Globus pallidus (tissue), 1 donor: ENCODE measurements around the gene TRAM2.

Experiments
- DNase-seq: peaks from one replicate; pipeline ENCODE4 v3.0.0-alpha.2; 2015; ENCODE audit warnings: low spot score

The TRAM2 gene

GRCh38 chr6:52577022-52577777, at the start of gene TRAM2:
TSS of gene TRAM2 (minus strand) at chr6:52577060. CDS start at chr6:52576915, 145 bp downstream.
- DNase-seq, result peak; percentile 78

- DNase-seq, result no peak
These were observed 46.0 kb upstream of the TRAM2 start for GRCh38 chr6:52622810-52623209.

GRCh38 chr6:52621631-52622030, 44.8 kb upstream of the TRAM2 start:
- DNase-seq, result no peak

GRCh38 chr6:52620906-52621190, 44.0 kb upstream of the TRAM2 start:
- no peak for DNase-seq

DNA sequence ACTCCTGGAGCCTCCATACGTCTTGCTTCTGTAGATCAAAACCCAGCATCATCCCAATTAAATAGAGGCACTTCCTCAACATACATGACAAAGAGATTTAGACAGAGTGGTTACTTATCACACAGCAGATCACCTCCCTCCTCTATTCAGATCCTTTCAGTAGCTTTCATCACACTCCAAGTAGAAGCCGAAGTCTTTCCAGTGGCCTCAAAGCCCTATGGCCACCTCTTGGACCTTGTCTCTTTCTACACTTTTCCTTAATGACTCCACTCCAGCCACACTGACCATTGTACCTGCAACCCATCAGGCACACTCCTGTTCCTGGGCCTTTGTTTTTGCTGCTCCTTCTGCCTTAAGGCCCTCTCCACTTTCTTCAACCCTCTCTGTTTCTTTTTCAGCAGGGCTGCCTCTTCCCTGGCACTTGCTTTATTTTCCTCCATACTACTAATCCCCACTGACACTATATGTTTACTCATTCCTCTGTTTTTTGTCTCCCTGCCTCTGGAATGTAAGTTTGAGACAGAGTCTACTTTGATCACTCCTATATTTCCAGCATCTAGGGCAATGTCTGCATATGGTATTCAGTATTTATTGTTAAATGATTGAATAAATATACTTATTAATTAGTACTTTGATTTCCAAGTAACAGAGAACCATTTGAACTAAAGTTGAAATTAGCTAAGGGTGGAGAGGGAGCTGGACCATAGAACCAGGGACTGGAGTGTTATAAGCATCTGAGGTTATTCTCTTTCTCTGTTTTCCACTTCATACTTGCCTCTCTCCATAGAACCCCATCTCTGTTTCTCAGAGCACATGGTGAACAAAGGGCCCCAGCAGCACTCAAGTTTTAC, 43.4 kb upstream of the TRAM2 start:
- DNase-seq, result no peak

DNA sequence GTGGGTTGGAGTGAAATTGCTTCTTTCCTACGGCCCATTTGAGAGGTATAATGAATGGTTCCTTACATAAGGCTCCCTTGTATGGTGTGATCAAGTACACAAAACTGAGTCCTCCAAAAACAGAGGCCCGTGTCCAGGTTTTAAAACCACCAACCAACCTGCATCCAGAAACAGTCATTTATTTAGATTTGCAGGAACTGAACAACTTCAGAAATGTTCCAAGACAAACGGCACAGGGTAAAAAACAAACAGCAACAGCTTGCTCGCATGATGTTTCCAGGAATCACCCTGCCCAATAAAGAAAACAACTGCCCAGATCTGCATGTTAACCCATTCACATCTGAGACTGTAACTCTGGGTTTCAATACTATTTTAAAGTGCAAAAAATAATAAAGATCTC, 40.2 kb upstream of the TRAM2 start:
- DNase-seq, result no peak

DNA sequence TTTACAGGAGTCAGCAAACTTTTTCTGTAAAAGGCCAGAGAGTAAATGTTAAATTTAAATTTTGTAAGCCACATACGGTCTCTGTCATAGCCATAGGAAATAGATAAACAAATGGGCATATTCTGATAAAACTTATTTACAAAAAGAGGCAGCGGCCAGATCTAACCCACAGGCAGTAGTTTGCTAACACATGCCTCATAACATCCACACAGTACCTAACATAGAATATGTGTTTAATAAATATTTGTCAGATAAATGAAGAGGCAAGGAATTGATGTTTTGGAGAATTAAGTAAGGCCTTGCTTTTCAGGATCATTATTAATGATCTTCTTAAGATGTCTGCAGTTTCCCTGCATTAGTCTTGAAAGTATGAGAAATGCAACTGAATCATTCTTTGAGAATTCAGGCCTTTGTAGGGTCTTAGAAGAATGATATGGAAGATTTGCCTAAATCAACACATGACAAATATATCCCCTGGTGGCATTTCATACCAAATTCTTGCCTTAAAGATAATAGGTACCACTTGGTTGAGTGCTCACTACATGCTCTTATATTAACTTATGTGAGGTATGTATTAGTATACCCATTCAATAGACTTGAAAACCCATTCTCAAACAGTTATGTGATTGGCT, 39.3 kb upstream of the TRAM2 start:
- no peak for DNase-seq

DNA sequence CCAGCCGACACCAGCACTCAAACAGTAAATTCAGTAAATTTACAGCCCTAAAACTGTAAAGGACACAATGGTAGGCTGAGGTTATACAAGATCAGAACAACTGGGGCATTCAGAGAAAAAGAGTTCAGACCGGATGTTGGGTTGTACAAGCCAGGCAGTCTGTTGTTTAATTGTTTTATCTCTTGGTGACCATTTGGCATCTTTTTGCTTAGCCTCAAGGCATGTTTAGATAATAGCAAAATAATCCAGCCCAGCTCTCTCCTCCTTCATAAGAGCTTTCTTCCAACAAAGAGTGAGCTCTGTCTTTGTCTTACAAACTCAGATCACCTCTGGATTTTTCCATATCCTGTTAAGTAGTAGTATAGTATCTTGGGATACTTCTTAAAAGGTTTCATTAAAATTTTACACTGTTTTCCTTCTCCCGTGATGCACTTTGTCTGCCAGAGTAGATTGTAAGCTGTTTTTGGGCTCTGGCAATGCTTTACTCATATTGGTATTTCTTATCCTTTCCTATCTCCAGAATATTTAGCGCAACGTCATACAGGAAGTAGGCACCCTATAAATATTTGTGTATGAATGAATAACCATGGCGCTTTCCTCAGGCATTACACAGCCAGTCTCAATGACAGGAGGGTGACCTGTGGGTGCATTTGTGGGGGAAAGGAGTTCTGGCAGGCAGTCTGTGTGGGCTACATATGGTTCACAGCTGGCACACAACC, 35.6 kb upstream of the TRAM2 start:
- DNase-seq, result no peak

GRCh38 chr6:52611833-52612232, 35.0 kb upstream of the TRAM2 start:
- no peak for DNase-seq

GRCh38 chr6:52610745-52611355, 34.0 kb upstream of the TRAM2 start:
- no peak for DNase-seq

DNA sequence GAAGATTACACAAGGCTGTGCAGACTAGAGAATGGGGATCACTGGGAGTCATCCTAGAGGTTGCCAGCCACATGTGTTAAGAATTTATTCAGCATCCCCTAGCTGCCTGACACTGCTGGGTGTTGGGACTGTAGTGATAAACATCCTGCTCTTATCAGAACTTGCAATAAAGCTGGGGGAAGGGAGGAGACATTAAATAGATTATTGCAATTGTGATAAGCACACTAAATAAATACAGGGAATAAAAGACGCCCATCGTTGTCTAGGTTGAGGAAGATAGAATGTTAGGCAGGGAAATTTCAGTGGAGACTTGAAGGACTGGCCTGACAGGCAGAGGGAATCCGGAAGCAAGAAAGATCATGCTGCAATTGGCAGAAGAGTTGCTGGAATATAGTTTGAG, 33.2 kb upstream of the TRAM2 start:
- no peak for DNase-seq

DNA sequence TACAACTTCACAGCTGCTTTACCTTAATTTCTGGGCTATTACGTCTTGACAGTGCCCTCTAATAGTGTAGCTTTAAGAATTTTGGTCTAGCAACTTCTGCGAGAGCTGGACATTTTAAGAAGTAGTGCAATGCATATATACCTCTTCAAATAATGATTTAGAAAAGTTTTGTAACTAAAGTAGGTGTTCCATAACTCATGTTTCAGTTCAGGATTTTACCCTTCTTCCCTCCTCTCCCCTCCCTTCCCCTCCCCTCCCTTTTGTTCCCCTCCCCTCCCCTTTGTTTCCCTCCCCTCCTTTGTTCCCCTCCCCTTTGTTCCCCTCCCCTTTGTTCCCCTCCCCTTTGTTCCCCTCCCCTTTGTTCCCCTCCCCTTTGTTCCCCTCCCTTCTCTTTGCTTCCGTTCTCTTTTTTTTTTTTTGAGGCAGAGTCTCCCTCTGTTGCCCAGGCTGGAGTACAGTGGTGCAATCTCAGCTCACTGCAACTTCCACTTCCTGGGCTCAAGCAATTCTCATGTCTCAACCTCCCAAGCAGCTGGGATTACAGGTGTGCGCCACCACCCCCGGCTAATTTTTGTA, 28.8 kb upstream of the TRAM2 start:
- DNase-seq, result no peak

GRCh38 chr6:52603000-52603795, 26.3 kb upstream of the TRAM2 start:
- DNase-seq, result no peak

DNA sequence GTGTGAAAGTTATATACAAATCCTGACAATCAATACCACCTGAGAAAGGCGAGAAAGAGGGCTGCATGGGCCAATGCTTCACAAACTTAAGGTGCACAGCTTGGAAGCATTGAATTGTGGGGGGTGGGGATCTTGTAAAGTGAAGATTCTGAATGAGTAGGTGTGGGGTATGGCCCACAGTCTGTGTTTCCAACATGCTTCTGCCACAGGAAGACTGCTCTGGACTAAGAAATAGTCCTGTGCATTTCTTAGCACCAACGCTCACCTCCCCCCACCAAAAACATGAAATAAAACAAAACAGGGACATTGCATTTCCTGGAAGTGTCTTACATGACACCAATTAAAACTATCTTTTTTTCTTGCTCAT, 21.9 kb upstream of the TRAM2 start:
- DNase-seq, result no peak

DNA sequence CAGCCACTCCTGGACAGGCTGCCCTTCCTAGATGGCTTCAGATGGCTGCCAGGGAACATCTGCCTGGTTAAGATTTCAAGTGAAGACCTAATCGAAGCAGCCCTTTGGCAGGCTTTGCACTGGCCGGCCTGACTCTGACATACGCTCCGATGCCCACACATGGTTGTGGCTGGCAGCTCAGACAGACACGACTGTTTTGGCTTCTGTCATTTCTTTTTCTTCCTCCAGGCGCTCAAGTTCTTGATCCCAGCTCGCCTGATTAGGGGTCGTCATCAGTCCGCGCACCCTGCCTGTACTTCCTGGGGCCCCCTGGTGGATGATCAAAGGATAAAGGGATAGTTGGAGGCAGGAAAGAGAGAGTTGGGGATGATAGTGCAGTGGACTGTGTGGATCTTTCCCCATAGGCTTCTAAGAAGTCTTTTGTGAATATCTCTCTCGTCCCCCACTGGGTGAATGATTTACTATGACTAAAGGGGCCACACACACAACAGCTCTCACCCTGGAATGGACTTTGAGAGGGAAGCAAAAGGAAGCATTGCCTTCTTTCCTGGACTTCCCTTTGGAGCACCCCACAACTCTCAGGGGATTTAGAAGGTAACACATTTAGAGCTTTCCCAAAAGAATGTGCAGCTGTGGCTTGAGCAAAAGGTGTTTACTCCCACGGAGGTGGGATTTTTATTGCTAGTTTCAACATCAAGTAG, 21.4 kb upstream of the TRAM2 start:
- DNase-seq, result peak; percentile 33

DNA sequence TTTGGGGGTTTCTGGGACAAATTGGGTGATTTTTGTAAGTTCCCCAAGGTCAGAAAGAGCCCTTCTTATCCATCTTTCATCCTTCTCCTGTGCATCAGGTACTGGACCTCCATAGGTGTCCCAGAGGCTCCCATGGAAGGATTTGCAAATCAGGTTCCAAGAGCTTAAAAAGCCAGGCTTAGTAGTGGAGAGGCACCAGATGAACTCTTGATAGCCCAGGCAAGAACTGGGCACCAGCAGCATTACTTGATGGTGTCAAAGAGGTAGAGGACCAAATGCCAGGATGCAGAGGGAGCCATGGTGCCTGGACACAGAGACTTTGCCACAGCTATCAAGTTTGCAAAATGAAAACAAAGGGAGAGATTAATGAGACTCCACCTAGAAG, 20.9 kb upstream of the TRAM2 start:
- no peak for DNase-seq

- DNase-seq, result peak; percentile 58
These were observed 19.6 kb upstream of the TRAM2 start for GRCh38 chr6:52596371-52597028.

GRCh38 chr6:52595796-52596130, 18.9 kb upstream of the TRAM2 start:
- no peak for DNase-seq

DNA sequence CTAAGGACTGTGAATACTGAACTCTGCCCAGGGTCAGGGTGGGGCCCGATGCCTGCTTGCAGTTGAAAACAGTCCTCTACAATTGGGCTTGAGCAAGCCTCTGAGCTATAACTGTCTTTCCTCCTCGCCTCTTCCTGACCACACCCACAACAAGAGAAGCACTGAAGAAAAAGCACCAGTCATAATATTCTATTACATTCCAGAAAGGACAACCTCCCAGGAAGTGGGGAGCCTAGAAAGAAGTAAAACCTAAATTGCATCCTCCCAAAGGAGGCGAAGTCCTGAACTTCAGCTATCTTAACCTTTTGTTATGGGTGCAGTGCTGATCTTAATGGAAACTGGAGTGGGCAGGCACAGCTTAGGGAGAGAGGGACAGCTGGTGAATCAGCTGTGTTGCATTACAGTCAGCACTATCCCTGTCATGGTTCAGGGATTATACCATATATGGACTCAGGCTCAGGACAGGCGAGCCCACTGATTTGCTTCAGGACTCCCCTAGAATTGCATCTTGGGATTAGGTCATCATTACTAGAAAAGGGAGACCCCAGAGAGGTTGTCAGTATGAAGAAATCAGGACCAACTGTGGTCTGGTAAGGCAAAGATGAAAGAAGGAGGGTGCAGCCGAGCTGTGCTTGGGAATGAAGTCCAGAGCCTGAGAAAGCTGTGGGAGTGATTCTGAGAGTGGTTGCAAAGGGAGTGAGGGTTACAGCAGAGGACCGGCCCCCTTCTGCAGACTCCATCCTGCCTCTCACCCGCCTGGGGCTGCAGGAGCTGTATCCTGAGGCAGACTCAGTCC, 18.3 kb upstream of the TRAM2 start:
- no peak for DNase-seq
